IPS-15b (cell line): ENCODE data around the gene BRPF3.

ENCODE experiments used
- H3K27me3 ChIP-seq: one replicate; pipeline ENCODE4 v1.6.1; 2013; ENCODE audit warnings: low read length; ENCODE audit not compliant: control insufficient read depth, insufficient read depth
- H3K36me3 ChIP-seq: one replicate; pipeline ENCODE4 v1.6.1; 2013; ENCODE audit warnings: low read length; ENCODE audit not compliant: control insufficient read depth, insufficient read depth
- H3K4me1 ChIP-seq: one replicate; pipeline ENCODE4 v1.6.1; 2013; ENCODE audit warnings: mild to moderate bottlenecking, low read length; ENCODE audit not compliant: control insufficient read depth, insufficient read depth
- H3K4me3 ChIP-seq: one replicate; pipeline ENCODE4 v1.5.1; 2013; ENCODE audit warnings: low read depth, low read length
- H3K9ac ChIP-seq: one replicate; pipeline ENCODE4 v1.6.1; 2013; ENCODE audit warnings: low read depth, mild to moderate bottlenecking, low read length
- H3K9me3 ChIP-seq: one replicate; pipeline ENCODE4 v1.6.1; 2013; ENCODE audit warnings: mild to moderate bottlenecking, low read length; ENCODE audit not compliant: control insufficient read depth, insufficient read depth

The BRPF3 gene

DNA sequence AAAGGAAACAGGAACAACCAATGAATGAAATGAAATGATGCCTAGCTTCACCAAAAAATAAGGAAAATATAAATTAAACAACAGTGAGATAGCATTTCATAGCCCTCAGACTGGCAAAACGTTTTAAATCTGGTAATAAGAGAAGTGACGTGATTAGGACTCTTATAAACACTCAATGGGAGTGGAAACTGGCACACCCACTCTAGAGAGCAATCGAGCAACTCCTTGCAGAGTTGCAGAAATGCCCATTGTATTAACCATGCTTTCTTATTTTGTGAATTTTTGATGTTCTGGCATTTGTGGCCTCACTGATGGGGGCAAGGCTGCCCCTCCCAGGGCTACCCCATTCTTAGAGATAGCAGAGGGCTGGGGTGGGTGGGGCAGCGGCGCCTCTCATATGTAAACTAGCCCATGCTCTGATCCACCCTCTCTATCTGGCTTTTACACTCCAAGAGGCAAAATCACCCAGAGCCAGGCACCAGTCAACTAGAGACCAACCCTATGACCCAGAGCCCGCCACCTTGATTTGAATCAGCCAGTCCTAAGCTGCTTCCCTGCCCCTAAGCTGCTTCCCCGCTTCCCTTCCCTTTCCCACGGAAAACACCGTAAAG is 67.0 kb downstream of the BRPF3 start:
- Histone ChIP-seq H3K36me3 (no peaks in the 10 kb centered on the region), H3K9ac (no peak overlapping the region), H3K4me1 (peaks cover 5% of the 10 kb centered on the region), H3K9me3 (no peaks in the 10 kb centered on the region), H3K4me3 (no peak overlapping the region), H3K27me3 (no peaks in the 10 kb centered on the region)

DNA sequence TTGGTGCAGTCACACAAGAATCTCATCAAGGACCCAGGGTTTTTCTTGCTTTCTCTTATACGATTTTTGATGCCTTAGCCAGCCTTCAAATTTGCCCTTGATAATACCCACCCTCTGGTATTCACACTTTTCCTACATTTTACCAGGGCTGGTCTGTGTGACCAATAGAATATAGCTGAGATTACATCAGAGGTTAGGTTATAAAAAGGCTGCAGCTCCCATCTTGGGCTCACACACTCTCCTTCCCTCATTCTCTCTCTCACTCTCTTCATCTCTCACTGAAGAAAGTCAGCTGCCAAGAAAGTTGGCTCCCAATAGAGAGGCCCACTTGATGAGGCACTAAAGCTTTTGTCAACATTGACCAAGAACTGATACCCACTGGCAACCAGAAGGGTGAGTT is 69.2 kb downstream of the BRPF3 start:
- peaks cover 5% of the 10 kb centered on the region for H3K4me1 ChIP-seq
- H3K4me3 ChIP-seq = no peak overlapping the region
- H3K9me3 ChIP-seq = no peaks in the 10 kb centered on the region
- H3K27me3 ChIP-seq = no peaks in the 10 kb centered on the region
- H3K36me3 ChIP-seq = no peaks in the 10 kb centered on the region
- no peak overlapping the region for H3K9ac ChIP-seq

DNA sequence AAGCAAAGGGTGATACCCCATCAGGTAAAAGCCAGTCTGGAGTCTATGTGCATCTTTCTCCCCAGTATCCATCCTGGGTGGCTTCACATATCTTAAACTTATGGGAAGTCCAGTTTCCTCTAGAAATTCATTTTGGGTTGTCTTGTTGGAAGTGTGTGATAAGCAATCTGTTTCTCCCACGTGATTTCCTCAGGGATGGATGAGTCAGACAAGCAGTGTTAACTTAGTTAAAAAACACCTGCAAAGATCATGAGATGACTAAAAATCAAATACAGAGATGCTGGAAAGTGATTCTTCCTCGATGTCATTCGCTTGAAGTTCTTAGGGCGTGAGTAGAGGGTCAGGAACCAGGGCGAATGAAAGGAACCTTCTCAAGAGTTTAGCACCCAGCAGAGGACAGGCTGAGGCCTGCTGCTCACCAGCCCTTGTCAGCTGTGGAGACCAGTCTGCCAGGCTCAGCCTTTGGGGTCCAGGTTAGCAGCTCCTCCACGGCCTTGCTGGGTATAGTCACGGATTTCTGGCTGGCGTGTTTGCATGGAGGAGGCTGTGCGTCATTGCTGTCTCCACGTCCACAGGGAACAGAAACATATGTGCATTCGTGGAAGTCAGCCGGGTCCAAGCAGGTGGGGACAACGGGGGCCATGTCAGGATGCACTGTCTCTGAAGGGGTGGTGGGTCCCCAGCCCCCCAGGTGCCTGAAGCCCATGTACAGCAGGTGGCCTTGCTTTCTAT is 70.5 kb downstream of the BRPF3 start:
- H3K4me3 ChIP-seq = no peak overlapping the region

DNA sequence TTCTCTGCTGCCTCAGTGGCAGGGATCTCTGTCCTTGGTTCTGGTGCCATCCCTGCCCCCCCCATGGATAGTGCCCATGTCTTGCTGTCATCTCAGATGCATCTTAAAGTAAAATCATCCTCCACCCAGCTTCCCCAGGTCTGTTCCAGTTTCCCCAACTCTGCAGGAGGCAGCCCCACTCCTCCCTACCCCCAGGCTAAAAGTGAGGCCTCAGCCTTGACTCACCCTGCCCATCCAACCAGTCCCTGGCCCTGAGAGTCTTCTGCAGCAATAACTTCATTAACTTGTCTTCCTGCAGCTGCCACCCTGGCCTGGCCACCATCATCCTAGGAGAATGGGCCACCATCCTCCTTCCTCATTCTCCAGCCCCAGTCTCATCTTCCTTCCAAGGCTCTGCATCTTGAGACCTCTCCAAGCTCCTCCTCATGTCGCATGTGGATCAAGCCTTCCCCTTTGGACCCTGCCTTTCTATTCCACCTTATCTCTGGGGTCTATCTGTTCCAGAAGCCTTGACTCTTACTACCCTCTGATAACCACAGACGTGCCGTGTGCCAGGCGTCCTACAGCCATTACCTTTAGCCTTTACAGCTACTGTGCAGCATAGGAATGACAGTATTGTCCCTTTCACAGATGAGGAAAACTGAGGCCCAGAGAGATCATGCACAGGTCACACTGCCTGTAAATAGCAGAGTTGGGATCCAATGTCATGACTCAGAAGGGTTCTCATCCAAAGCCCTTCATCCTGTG is 71.4 kb downstream of the BRPF3 start:
- Histone ChIP-seq H3K36me3 (no peaks in the 10 kb centered on the region), H3K4me3 (no peak overlapping the region), H3K9me3 (no peaks in the 10 kb centered on the region), H3K4me1 (peaks cover 5% of the 10 kb centered on the region), H3K27me3 (no peaks in the 10 kb centered on the region), H3K9ac (no peak overlapping the region)

More for the DNA sequence above, 70.5 kb downstream of the BRPF3 start:
- Histone ChIP-seq H3K36me3 (no peaks in the 10 kb centered on the region), H3K9me3 (no peaks in the 10 kb centered on the region), H3K4me1 (peaks cover 5% of the 10 kb centered on the region), H3K9ac (no peak overlapping the region), H3K27me3 (no peaks in the 10 kb centered on the region)

DNA sequence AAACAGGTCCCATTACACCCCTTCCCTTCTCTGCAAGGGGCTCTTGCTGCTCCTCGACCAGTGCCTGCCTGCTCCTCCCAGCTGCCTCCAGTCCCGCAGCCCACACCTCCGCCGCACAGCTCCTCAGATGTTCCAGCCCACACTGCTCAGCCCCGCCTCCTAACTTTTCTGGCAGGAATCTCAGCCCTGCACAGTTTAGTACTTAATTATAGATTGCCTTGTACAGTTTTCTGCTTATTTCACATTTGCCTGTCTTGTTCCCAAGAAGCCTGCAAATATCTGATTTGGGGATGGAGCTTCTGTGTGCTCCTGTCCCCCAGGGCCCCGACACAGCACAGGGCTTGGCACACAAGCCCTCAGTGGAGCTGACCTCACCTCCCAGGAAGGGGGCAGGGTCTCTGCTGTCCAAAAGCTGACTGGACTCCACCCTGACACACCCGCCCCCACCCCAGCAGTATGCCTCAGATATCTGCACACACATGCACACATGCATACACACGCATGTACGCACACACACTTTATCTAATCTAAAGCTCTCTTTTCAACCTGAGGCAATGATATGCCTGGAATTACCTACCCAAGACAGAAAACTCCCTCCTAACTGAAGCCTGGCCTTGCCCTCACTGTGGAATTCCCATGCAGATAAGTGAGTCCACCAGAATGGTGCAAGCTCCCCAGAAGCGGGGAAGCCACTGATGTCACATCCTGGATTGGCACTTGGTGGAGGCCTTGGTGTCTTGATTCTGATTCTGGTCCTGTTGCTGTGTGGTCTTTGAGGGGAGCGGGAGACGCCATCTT is 72.1 kb downstream of the BRPF3 start:
- Histone ChIP-seq H3K27me3 (no peaks in the 10 kb centered on the region), H3K9ac (no peak overlapping the region), H3K4me1 (peaks cover 3% of the 10 kb centered on the region), H3K9me3 (no peaks in the 10 kb centered on the region), H3K4me3 (no peak overlapping the region), H3K36me3 (no peaks in the 10 kb centered on the region)

DNA sequence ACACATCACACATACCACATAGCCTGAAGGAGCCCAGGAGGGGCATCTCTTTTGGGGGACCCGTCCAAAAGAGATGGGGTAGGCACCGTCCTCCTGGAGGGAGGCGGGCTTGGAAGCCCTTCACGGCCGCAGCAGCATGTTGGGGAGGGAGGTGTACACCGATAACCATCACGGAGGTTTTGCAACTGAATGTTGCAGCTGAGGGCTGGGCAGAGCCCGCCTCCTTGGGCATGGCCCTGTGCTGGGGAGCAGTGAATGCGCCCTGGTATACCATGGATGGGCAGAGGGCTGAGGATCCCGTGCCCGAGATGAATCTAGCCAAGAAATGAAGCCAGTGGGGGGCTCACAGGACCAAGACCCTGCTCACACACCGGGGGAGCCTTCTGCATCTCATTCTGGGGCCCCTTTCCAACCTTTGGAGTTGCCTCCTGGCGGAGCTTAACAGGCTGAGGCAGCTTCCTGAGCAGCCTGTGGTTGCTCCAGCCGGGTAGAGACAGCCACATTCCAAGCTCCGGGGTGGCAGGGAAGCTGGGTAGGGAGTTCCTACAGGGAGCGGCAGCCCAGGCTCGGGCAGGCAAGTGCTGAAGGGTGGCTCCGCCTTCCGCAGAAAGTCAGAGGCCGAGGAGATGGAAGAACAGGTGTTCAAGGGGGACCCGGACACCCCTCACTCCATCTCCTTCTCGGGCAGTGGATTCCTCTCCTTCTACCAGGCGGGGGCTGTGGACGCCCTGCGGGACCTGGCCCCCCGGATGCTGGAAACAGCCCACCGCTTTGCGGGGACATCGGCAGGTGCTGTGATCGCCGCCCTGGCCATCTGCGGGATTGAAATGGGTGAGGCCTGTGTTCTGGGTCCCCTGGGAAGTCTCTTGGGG is 73.5 kb downstream of the BRPF3 start, which contains the start of gene PNPLA1:
TSS of gene PNPLA1 (plus strand) at position 227 of the 872 bp plus-strand sequence. CDS start at position 627, 400 bp downstream.
- no peaks in the 10 kb centered on the region for H3K36me3 ChIP-seq
- H3K9me3 ChIP-seq = no peaks in the 10 kb centered on the region
- H3K9ac ChIP-seq = no peak within 1 kb of the TSS
- no peaks in the 10 kb centered on the region for H3K4me1 ChIP-seq
- H3K4me3 ChIP-seq = no peak within 1 kb of the TSS
- H3K27me3 ChIP-seq = no peaks in the 10 kb centered on the region

GRCh38 chr6:36272234-36272633 is 75.7 kb downstream of the BRPF3 start:
- Histone ChIP-seq H3K4me1 (no peaks in the 10 kb centered on the region), H3K36me3 (no peaks in the 10 kb centered on the region), H3K9me3 (no peaks in the 10 kb centered on the region), H3K27me3 (no peaks in the 10 kb centered on the region), H3K9ac (no peak overlapping the region), H3K4me3 (no peak overlapping the region)

- H3K4me1 ChIP-seq = no peaks in the 10 kb centered on the region
- no peaks in the 10 kb centered on the region for H3K36me3 ChIP-seq
Observed at GRCh38 chr6:36273067-36273466, 76.5 kb downstream of the BRPF3 start.

DNA sequence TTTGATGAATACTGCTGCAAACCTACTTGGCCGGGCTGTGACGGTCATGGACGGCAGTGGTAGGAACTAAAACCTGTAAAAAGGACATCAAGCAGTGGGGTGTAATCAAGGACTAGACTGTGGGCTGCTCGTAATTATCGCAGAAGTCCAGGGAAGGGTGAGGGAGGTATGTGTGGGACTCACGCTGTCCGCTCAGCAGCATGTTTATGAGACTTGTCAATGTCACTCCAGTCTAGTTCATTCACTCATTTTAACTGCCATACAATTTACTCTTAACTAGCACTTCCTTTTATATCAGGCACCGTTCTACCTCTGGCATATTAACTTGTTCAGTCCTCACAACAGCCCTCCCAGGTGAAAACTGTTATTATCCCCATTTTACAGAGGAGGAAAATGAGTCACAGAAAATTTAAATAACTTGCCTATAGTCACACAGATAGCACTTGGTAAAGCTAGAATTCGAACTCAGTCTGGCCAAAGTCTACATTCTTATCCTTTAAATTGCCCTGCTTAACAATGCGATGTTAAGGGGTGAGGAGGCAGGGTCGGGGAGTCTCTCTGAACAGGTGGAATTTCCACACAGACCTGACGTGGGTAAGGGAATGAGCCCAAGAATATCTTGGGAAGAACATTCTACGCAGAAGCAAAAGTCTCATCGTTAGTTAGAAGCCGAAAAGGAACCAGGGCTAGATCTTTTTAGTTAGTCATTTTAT is 77.4 kb downstream of the BRPF3 start:
- Histone ChIP-seq H3K4me3 (no peak overlapping the region), H3K9ac (no peak overlapping the region), H3K27me3 (no peaks in the 10 kb centered on the region), H3K9me3 (no peaks in the 10 kb centered on the region), H3K36me3 (no peaks in the 10 kb centered on the region), H3K4me1 (no peaks in the 10 kb centered on the region)

More at GRCh38 chr6:36273067-36273466, 76.5 kb downstream of the BRPF3 start:
- Histone ChIP-seq H3K9me3 (no peaks in the 10 kb centered on the region), H3K9ac (no peak overlapping the region), H3K4me3 (no peak overlapping the region), H3K27me3 (no peaks in the 10 kb centered on the region)
